HFFc6 (cell line): ENCODE results near the gene KDELR3. TPM values are rescaled to one million over a fixed set of nuclear protein-coding genes. Genes with fewer than 3 reads are reported as not detected.
A peak's percentile ranks its signal among the peaks of the same experiment; 100 is the strongest.

Experiments
- DNase-seq: peaks from one replicate; pipeline ENCODE4 v3.0.0-alpha.2; 2018
- H3K27ac Mint-ChIP-seq: 2 replicates; pipeline ENCODE4 v1.8.0; 2020; ENCODE audit warnings: mild to moderate bottlenecking, mixed read lengths
- H3K27me3 Mint-ChIP-seq: 2 replicates; pipeline ENCODE4 v1.8.0; 2021; ENCODE audit warnings: mild to moderate bottlenecking, moderate library complexity, mixed read lengths; ENCODE audit not compliant: insufficient read depth
- H3K36me3 Mint-ChIP-seq: 2 replicates; pipeline ENCODE4 v1.8.0; 2021; ENCODE audit warnings: low read depth, mixed read lengths
- H3K4me1 Mint-ChIP-seq: 2 replicates; pipeline ENCODE4 v1.8.0; 2020; ENCODE audit warnings: low read depth, mixed read lengths
- H3K4me3 Mint-ChIP-seq: 2 replicates; pipeline ENCODE4 v1.8.0; 2020; ENCODE audit warnings: mild to moderate bottlenecking, moderate library complexity, mixed read lengths
- H3K9me3 Mint-ChIP-seq: 2 replicates; pipeline ENCODE4 v1.8.0; 2020; ENCODE audit warnings: mild to moderate bottlenecking, mixed read lengths
- CTCF ChIP-seq: fragments of 200-600 bp; sonication (generic); IDR thresholded peaks from 2 replicates; pipeline ENCODE4 v1.5.0; 2021; ENCODE audit warnings: antibody characterized with exemption, mild to moderate bottlenecking
- total RNA-seq, 6 experiments: library from RNA; stranded (reverse); fragmentation: NEBNext Ultra II Directional; extraction: Animal tissue kit (Norgen Biotek cat#: 25700); gene quantifications; 2 replicates in 1 of 6; 3 replicates in 5 of 6; pipeline ENCODE4 v1.2.3, GENCODE V29; 2021

Gene KDELR3
- total RNA-seq, 6 experiments from 2014 or later = 138 to 187 (median 172) TPM

GRCh38 chr22:38433871-38434270, 34.0 kb upstream of the KDELR3 start:
- Mint-ChIP-seq H3K27me3 (peaks cover 11% of the 10 kb centered on the region), H3K36me3 (no peaks in the 10 kb centered on the region), H3K27ac (no peak overlapping the region), H3K4me3 (no peak overlapping the region), H3K4me1 (peaks cover 5% of the 10 kb centered on the region; the same call in 1 of the 2 replicates), H3K9me3 (no peaks in the 10 kb centered on the region)
- no peak for TF ChIP-seq CTCF
- DNase-seq = no peak

- Mint-ChIP-seq H3K27me3 (peaks cover 10% of the 10 kb centered on the region), H3K4me1 (peaks cover 5% of the 10 kb centered on the region; the same call in 1 of the 2 replicates), H3K27ac (no peak overlapping the region), H3K9me3 (no peaks in the 10 kb centered on the region), H3K4me3 (no peak overlapping the region), H3K36me3 (no peaks in the 10 kb centered on the region)
- no peak for DNase-seq
- TF ChIP-seq CTCF = peak; percentile 38; the same call in 1 of the 2 replicates
Observed at GRCh38 chr22:38435010-38435409, 32.9 kb upstream of the KDELR3 start.

GRCh38 chr22:38435965-38436364, 31.9 kb upstream of the KDELR3 start:
- Mint-ChIP-seq H3K4me1 (peaks cover 5% of the 10 kb centered on the region; the same call in 1 of the 2 replicates), H3K36me3 (no peaks in the 10 kb centered on the region), H3K9me3 (no peaks in the 10 kb centered on the region), H3K27ac (no peak overlapping the region), H3K27me3 (peaks cover 14% of the 10 kb centered on the region), H3K4me3 (no peak overlapping the region)
- no peak for TF ChIP-seq CTCF
- DNase-seq = no peak

GRCh38 chr22:38436629-38437395, 31.1 kb upstream of the KDELR3 start:
- no peaks in the 10 kb centered on the region for H3K36me3 Mint-ChIP-seq
- no peak for TF ChIP-seq CTCF

GRCh38 chr22:38437416-38437815, 30.5 kb upstream of the KDELR3 start:
- no peak for TF ChIP-seq CTCF
- H3K36me3 Mint-ChIP-seq = no peaks in the 10 kb centered on the region
- H3K9me3 Mint-ChIP-seq = no peaks in the 10 kb centered on the region
- H3K27me3 Mint-ChIP-seq = peaks cover 16% of the 10 kb centered on the region
- H3K4me1 Mint-ChIP-seq = peaks cover 2% of the 10 kb centered on the region; the same call in 1 of the 2 replicates
- DNase-seq = no peak
- H3K4me3 Mint-ChIP-seq = no peak overlapping the region
- H3K27ac Mint-ChIP-seq = no peak overlapping the region

More at GRCh38 chr22:38436629-38437395, 31.1 kb upstream of the KDELR3 start:
- peaks cover 5% of the 10 kb centered on the region; the same call in 1 of the 2 replicates for H3K4me1 Mint-ChIP-seq
- peaks cover 16% of the 10 kb centered on the region for H3K27me3 Mint-ChIP-seq
- H3K27ac Mint-ChIP-seq = no peak overlapping the region
- no peak for DNase-seq
- H3K4me3 Mint-ChIP-seq = no peak overlapping the region
- H3K9me3 Mint-ChIP-seq = no peaks in the 10 kb centered on the region
